ENCODE results near the gene CNTNAP5.
A peak's percentile ranks its signal among the peaks of the same experiment; 100 is the strongest.

The CNTNAP5 gene

GRCh38 chr2:124740636-124741035 lies 715.5 kb downstream of the CNTNAP5 start:
- no peak for DNase-seq

GRCh38 chr2:124753842-124754241 lies 728.8 kb downstream of the CNTNAP5 start:
- no peak for DNase-seq

- no peak for DNase-seq
These were observed 730.3 kb downstream of the CNTNAP5 start for GRCh38 chr2:124755386-124755785.

DNA sequence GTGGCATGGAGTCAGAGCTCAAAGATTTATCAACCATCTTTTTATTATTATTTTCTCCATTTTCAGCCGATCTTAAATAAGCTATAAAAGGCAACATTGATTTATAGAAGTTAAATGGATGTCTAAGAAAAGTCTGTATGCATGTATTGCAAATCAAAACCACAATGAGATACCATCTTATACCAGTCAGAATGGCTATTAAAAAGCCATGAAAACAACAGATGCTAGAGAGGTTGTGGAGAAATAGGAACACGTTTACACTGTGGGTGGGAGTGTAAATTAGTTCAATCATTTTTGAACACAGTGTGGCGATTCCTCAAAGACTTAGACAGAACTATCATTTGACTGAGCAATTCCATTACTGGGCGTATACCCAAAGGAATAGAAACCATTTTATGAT lies 731.0 kb downstream of the CNTNAP5 start:
- no peak for DNase-seq

GRCh38 chr2:124762388-124762787 lies 737.3 kb downstream of the CNTNAP5 start:
- no peak for DNase-seq

- no peak for DNase-seq
These were observed 738.5 kb downstream of the CNTNAP5 start for GRCh38 chr2:124763611-124764010.

DNA sequence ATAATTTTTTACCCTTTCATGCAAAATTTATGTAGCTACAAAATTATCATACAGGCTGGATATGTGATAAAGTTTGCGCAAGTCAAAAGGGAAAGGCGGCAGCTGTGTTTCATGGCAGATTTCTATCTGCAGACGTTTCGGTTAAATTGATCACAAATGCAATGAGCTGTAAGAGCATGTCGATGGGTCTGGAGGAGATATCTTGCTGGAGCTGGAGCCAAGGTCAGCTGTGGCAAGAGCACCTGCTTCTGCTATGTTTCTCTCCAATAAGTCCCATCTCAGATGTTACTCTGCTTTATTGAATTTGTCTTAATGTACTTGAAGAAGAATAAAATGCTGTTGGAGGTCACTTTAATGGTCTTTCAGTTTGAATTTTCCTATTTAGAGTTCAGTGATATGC lies 749.7 kb downstream of the CNTNAP5 start:
- no peak for DNase-seq

GRCh38 chr2:124776332-124776731 lies 751.2 kb downstream of the CNTNAP5 start:
- no peak for DNase-seq

GRCh38 chr2:124778076-124778475 lies 753.0 kb downstream of the CNTNAP5 start:
- DNase-seq = no peak

GRCh38 chr2:124796647-124797046 lies 771.6 kb downstream of the CNTNAP5 start:
- no peak for DNase-seq

- DNase-seq = no peak
These were observed 772.0 kb downstream of the CNTNAP5 start for GRCh38 chr2:124797049-124797448.

DNA sequence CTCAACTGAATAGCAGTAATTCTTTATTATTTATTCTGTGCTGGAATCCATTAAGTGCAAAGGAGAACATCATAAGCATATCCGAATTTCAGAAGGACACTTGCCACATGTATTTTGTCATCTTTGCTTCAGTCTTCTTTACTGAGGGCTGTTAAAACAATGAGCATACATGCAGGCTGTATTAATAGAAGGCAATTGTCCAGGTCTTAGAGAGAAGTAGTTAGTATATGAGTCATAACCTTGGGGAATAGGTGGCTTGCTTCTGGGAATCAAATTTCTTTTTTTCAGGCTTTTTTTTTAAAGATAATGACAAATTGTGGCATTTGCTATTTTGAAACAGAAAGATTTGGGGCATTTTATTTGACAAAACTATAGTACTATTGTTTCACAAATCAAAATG lies 773.5 kb downstream of the CNTNAP5 start:
- no peak for DNase-seq

DNA sequence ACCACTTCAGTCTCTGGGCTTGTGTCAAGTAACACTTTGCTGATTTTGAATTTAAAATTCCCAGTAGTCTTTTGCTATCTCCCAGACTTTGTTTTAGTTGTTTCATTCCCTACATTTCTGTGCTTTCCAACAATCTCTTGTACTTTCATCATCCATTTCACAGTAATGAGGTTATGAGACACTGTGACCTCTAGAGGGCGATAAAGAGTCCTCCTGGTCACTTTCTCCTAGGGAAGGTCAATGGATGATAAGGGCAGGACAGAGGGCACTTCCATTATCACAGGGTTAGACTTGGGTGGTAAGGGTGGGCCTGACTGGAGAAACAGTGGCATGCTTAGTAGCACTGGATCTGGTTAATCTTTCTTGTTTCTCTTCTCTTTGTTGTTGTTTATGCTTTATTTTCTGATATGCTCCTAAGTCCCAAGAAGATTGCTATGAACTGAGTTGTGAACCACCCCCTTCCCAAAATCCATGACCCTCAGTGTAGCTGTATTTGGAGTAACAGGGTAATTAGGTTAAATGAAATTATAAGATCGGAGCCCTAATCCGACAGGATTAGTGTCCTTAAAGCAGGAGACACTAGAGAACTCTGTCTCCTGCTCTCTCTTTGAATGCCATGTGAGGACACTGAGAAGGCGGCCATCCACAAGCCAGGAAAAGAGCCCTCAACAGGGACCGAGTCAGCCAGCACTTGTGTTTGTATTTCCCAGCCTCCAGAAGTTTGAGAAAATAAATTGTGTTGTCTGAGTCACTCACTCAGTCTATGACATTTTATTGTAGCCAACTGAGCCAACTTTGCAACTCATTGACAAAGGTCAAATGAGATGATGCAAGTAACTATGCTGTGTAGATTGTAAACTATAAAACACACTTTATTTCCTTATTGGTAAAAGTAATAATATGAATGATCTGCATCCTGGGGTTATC lies 779.2 kb downstream of the CNTNAP5 start:
- DNase-seq = peak; percentile 43

DNA sequence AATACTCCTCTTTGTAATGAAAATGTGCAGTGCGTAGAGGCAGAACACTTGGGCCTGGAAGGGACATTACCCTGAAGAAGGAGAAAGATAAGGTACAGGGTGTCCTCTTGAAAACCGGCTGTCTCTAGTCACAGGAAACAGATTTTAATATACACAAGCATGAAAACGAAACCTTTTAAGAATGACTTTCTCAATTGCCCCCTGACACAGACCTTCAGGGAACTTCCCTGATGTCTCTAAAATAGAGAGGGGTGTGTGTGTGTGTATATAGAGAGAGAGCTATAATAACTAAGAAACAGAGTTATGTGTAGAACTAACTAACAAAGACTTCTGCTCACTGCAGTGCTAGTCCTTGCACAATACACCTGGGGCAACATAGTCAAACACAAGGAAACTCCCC lies 780.0 kb downstream of the CNTNAP5 start:
- DNase-seq = no peak

DNA sequence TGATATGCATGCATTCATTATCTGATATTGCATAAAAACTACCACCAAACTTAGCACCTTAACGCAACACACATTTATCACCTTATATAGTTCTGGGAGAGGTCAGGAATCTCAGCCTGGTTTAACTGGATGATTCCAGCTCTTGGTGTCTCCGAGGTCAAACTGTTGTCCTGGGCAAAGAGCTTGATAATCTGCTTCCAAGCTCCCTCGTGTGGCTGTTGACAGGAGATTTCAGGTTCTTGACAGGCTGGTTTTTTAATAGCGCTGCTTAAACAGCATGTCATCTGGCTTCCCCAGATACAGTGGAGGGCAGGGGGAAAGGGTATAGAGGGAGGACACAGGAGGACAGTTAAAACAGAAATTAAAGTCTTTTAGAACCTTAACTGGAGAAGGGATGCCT lies 785.0 kb downstream of the CNTNAP5 start:
- peak; percentile 11 for DNase-seq

GRCh38 chr2:124814968-124815745 lies 790.1 kb downstream of the CNTNAP5 start:
- no peak for DNase-seq

- no peak for DNase-seq
These were observed 790.9 kb downstream of the CNTNAP5 start for GRCh38 chr2:124816007-124816406.

DNA sequence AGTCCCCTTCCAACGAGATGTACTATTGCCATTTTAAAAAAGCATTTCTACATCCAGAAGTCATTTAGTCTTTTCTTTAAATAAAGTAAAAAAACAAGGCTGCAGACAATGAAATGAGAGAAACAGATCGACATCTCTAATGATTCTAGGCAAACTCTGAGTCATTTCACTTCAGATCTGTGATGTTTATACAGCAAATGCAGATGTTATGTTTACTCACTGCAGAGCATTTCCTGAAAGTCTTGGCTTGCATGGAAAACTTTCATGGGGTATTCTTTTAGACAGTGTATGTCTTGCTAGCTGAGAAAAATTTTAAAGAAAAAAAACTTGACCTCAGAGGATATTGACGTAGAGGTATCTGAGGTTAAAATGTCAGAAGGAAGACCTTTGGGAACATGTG lies 797.4 kb downstream of the CNTNAP5 start:
- no peak for DNase-seq

GRCh38 chr2:124824441-124824840 lies 799.4 kb downstream of the CNTNAP5 start:
- DNase-seq = no peak

DNA sequence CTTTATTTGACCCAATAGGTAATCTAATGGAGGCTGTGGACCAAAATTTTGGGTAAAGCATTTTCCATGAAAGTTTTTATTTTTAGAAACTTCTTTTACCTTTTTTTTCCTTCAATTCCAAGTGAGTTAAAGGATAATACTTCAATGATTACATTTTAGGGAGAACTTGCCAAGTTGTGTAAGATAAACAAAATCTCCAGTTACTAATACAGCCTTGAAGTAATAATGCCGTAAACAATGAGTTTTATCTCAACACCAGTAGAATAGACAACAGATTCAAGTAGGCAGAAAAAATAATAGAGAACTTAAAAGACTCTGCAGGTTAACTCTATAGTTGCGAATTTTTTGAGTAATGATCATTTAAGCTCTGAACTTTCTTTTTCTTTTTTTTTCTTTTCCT lies 807.4 kb downstream of the CNTNAP5 start:
- no peak for DNase-seq

DNA sequence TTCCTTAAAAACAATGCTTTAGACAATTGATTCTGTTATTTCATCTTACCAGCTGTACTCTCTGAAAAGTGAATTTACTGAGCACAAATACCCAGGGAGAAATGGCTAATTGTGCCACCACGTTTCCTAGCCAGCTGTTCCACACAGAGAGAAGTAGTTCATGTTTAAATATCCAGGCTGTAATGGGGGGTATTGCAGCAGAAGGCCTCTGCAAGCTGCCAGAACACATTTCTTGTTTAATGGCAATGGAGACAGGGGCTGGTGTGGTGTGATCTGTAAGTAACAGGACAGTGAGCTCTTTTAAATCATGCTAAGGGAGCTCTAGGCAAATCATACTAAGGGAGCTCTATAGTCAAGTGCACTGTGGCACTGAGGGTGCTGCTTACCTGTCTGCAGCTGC lies 809.2 kb downstream of the CNTNAP5 start:
- no peak for DNase-seq

DNA sequence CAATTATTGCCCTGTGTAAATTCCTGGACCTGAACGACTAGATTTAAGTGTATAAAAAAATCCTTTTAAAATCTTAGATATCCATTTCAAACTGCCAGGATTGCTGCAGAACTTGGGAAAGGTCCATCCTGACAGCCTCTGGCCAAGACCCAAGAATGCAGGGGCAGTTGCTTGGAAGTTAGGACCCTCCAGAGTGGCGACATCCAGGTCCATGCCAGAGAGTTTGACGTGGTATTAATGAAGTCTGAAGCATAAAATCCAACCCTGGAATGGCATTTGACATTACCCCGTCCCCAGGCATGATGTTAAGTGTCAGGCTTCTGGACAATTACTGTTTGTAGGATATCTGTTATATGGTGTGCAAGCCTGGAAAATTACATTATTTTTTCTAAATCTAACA lies 810.2 kb downstream of the CNTNAP5 start:
- DNase-seq = no peak

DNA sequence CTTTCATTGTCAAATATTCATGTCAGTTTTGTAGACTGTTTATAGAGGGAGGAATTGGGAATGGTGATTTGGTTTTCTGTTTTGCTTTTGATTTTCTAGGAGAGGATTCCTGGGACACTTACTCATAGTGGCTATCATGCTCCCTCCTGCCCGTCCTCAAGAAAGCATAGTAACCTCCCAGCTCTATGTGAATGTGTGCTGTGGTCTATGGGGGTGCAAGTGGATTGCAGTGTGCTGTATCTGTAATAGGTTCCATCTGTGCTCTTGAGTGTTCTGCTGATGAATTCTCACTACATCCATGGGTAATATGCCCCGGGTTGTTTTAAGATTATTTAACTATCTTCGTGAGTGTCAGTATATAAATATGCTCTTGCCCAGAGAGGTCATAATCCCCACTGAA lies 811.3 kb downstream of the CNTNAP5 start:
- no peak for DNase-seq

- no peak for DNase-seq
These were observed 812.4 kb downstream of the CNTNAP5 start for GRCh38 chr2:124837496-124837895.
